ENCODE data around the gene C20orf141.
"Not testable (repeated sequence)": the region's sequence is repeated elsewhere in the genome, so short reads cannot be mapped to it uniquely, and the experiment has no call there.

C20orf141 gene

GRCh38 chr20:2799688-2800520 is 14.9 kb upstream of the C20orf141 start:
- DNase-seq (ENCODE audit: low read depth), result no peak

GRCh38 chr20:2800521-2801285 is 14.1 kb upstream of the C20orf141 start, which contains the start of gene CPXM1:
CPXM1 (minus strand) TSS chr20:2800627; CDS start chr20:2800572, 55 bp downstream.
- no peak for DNase-seq (ENCODE audit: low read depth)

GRCh38 chr20:2801286-2801728 is 13.5 kb upstream of the C20orf141 start:
- DNase-seq (ENCODE audit: low read depth), result no peak

- no peak for DNase-seq (ENCODE audit: low read depth)
These were observed 10.6 kb upstream of the C20orf141 start for GRCh38 chr20:2804041-2804828.

GRCh38 chr20:2804852-2805688 is 9.7 kb upstream of the C20orf141 start:
- DNase-seq (ENCODE audit: low read depth), result no peak

DNA sequence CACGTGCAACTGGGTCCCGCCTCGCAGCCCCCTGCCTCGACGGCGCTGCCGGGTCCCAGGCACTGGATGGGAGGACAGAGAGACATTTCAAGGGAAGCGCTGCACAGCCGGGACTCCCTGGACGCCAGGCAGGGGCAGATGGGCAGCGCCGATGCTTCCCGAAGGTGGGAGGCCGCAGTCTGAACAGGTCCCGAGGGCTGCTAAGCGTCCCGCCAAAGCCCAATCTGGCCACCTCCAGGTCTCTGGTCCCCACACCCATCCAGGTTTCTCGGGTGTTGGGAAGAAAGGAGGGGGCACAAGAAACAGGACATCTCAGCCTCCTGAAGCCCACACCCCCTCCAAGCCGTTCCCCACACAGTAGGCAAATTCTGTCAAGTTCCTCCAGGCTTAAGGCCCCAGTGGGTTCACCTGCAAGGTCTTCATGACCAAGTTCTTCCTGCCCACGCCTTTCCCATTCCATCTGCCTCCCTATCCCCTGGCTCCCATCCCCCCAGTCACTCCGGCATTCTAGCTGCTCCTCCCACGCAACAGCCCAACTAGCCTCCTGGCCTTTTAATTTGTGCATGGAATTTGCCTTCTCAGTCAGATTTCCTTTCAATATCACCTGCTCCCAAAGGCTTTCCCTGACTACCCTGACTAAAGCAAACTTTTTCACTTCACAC is 9.0 kb upstream of the C20orf141 start:
- DNase-seq (ENCODE audit: low read depth), result no peak

DNA sequence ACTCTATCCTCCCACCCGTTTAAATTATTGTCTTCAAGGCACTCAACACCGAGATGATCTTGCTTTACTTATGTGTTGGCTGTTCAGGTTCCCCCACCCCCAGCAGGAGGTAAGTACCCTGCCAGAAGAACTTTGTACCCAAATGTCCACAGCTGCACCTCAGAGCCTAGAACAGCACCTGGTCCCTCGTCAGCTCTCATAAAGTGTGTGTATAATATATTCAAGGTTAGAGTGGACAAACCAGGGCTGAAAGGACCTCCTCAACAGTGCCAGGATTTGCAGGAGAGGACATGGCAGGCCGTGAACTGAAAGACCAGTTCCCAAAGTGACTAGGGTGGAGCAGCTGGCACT is 8.5 kb upstream of the C20orf141 start:
- DNase-seq (ENCODE audit: low read depth), result no peak

DNA sequence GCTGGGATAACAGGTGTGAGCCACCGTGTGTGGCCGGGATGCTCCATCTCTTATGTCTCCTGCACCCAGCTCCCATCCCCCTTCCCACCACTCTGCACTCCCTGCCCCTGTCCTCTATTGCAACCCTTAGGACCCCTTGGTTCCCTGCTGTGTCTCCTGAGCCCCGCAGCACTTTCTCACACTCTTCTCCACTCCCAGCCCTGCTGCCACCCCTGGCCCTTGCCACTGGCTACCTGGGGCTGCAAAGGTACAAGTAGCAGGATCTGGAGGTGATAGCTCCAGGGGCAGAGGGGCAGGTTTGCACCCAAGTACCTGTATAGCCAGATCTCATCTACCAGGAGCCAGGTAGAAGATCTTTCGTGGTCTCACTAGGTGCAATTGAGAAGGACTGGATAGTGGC is 7.8 kb upstream of the C20orf141 start:
- no peak for DNase-seq (ENCODE audit: low read depth)

- DNase-seq (ENCODE audit: low read depth), result not testable (repeated sequence)
These were observed 6.9 kb upstream of the C20orf141 start for GRCh38 chr20:2807929-2808328.

DNA sequence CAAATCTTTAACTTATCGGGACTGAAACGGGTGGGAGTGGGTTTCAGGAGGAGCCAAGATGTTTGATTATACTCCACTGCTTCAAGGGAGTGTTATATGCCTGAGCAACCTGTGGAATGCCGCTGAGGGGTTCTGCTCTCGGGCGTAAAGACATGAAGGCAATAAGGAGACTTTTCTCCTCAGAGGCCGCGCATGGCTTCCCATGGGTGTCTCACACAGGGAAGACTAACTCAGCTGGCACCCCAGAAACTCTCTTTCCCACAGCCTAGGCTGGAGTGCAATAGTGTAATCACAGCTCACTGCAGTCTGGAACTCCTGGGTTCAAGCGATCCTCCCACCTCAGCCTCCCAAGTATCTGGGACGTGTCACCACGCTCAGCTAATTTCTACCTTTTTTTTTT is 5.1 kb upstream of the C20orf141 start:
- DNase-seq (ENCODE audit: low read depth), result no peak

GRCh38 chr20:2812189-2812588 is 2.6 kb upstream of the C20orf141 start:
- DNase-seq (ENCODE audit: low read depth), result no peak

DNA sequence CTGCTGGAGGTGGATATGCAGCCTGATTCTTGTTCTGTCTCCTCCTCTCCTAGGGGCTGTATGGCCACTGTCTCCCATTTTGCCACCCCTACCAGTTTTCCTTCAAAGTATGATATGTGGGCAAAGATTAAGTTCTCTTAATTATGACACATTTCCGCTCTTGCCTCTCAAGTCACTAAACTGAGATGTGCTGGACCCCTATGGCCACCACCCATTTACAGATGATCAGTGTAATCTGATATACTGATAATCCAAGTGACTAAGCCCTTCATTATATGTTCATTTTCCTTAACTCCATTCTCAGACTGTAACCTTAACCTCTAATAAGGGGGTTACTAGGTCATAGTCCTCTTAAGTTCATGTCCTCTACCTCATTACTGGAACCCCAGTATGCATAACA is 711 bp upstream of the C20orf141 start:
- DNase-seq (ENCODE audit: low read depth), result no peak

DNA sequence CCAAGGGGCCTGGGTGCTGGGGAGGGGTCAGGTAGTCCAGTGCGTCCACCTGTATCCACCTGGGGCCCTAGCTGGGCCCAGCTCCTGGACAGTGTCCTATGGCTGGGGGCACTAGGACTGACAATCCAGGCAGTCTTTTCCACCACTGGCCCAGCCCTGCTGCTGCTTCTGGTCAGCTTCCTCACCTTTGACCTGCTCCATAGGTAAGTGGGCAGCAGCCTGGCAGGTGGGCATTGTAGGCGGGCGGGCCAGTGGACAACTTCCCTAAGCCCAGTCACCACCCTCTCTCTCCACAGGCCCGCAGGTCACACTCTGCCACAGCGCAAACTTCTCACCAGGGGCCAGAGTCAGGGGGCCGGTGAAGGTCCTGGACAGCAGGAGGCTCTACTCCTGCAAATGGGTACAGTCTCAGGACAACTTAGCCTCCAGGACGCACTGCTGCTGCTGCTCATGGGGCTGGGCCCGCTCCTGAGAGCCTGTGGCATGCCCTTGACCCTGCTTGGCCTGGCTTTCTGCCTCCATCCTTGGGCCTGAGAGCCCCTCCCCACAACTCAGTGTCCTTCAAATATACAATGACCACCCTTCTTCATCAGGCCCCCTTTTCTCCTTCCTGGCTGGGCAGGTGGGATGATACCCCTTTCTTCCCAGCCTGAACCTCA is 584 bp downstream of the C20orf141 start:
- DNase-seq (ENCODE audit: low read depth), result no peak

DNA sequence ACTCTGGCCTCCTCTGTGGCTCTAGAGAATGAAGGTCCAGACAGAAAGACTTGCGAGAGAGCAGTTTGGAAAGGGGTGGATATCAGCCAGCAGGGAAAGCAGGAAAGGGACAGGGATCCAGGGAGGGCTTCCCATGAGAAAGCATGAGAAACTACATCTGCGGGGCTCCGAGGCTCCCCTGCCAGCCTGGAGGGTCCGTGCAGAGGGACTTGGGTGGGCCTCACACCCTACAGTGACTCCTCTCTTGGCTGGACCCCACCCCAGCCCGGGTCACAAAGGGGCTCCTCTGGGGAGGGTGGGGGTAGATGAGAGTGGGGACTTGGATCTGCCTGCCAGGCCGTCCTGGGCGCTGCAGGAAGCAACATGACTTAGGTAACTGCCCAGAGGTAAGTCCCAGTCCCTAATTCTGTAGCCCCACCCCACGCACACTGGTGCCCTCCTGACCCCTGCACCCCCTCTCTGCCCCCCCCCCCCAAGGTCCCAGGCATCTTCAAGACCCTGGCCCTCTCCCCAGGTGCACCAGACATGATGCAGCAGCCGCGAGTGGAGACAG is 1.3 kb downstream of the C20orf141 start, which contains the start of gene TMEM239:
TSS of gene TMEM239 (plus strand) at position 335 of the 553 bp plus-strand sequence. CDS start at position 526, 191 bp downstream.
- DNase-seq (ENCODE audit: low read depth), result no peak

DNA sequence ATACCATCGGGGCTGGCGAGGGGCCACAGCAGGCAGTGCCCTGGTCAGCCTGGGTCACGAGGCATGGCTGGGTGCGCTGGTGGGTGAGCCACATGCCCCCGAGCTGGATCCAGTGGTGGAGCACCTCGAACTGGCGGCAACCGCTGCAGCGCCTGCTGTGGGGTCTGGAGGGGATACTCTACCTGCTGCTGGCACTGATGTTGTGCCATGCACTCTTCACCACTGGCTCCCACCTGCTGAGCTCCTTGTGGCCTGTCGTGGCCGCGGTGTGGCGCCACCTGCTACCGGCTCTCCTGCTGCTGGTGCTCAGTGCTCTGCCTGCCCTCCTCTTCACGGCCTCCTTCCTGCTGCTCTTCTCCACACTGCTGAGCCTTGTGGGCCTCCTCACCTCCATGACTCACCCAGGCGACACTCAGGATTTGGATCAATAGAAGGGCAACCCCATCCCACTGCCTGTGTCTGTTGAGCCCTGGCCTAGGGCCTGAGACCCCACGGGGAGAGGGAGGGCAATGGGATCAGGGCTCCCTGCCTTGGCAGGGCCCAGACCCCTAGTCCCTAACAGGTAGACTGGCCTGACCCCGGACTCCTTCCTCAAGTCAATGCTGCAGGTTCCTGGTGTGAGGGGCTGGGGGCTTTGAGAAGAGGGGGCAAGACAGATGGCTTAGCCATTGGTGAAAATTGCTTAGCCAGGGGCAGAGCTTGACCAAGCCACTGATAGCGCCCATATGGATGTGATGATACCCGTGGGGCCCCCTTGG is 2.0 kb downstream of the C20orf141 start:
- no peak for DNase-seq (ENCODE audit: low read depth)

DNA sequence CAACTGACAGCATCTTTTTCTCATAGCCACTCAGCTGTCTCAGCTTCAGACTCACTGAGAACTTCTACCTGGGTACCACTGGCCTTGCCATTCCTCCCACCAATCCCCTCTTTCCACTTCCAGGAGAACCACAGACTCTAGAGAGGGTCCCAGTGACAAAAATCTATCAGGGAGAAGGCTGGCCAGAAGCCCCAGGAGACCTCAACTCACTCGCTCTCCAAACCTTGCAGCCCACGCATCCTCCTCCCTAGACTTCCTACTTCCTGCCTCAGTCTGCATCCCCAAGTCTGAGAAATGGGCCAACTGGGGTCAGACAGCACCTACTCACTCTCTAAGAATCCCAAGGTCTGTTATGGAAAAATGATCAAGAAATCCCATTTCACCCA is 2.5 kb downstream of the C20orf141 start:
- DNase-seq (ENCODE audit: low read depth), result no peak

DNA sequence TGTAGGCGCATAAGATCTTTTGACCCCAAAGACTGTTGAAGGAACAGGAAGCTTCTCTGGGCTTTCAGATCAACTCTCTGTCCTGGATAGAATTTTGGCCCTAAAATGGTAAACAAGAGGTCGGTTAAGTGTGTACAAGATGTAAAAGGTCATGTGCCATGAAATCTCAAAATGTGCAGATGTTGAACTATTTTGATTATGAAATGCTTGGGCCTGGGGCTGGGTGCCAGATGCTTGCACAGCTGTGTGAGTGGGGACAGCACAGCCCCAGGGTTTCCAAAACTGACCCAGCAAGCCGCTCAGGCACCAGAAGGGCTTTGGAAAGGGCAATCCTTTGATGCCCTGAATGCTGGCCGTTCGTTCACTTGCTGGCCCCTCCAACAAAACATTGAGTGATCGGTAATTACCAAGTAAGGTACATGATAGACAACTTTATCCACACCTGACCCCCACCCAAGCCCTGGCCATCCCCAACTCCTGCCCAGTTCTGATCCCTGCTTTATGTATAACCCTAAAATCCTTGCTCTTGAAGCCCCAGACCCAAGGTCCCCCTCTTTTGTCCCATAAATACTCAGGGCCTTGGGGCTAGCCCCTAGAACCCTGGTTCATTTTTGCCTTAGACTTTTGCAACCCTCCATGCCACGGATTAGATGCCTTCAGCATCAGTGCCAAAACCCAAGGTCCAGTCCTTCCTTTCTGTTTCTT is 3.3 kb downstream of the C20orf141 start:
- DNase-seq (ENCODE audit: low read depth), result no peak

GRCh38 chr20:2820084-2820895 is 5.5 kb downstream of the C20orf141 start:
- DNase-seq (ENCODE audit: low read depth), result no peak

Data from HS-27A (cell line).